NCI-H82 (cell line): ENCODE results near the gene TTC4.
A peak's percentile ranks its signal among the peaks of the same experiment; 100 is the strongest.

Experiments
- DNase-seq: peaks from one replicate; lab custom pipeline; 2025; lab: John Stamatoyannopoulos, UW

TTC4 gene

GRCh38 chr1:54782588-54782987 lies 66.9 kb downstream of the TTC4 start:
- DNase-seq: no peak

- peak; percentile 25 for DNase-seq
These were observed 68.4 kb downstream of the TTC4 start for GRCh38 chr1:54784066-54784465.

- DNase-seq: no peak
These were observed 71.1 kb downstream of the TTC4 start for GRCh38 chr1:54786778-54787177.

- no peak for DNase-seq
These were observed 71.9 kb downstream of the TTC4 start for GRCh38 chr1:54787604-54788003.

GRCh38 chr1:54788459-54788858 lies 72.8 kb downstream of the TTC4 start:
- no peak for DNase-seq

- DNase-seq: peak; percentile 92
These were observed 76.3 kb downstream of the TTC4 start for GRCh38 chr1:54791880-54792522.
